GM15510 (cell line): ENCODE results near the gene CPA4.
A peak's percentile ranks its signal among the peaks of the same experiment; 100 is the strongest.

Experiments
- POLR2A ChIP-seq: IDR thresholded peaks from 3 replicates; pipeline ENCODE4 v1.6.1; 2011; ENCODE audit warnings: borderline replicate concordance; ENCODE audit not compliant: insufficient read length; ENCODE audit errors: extremely low read depth

CPA4 gene

DNA sequence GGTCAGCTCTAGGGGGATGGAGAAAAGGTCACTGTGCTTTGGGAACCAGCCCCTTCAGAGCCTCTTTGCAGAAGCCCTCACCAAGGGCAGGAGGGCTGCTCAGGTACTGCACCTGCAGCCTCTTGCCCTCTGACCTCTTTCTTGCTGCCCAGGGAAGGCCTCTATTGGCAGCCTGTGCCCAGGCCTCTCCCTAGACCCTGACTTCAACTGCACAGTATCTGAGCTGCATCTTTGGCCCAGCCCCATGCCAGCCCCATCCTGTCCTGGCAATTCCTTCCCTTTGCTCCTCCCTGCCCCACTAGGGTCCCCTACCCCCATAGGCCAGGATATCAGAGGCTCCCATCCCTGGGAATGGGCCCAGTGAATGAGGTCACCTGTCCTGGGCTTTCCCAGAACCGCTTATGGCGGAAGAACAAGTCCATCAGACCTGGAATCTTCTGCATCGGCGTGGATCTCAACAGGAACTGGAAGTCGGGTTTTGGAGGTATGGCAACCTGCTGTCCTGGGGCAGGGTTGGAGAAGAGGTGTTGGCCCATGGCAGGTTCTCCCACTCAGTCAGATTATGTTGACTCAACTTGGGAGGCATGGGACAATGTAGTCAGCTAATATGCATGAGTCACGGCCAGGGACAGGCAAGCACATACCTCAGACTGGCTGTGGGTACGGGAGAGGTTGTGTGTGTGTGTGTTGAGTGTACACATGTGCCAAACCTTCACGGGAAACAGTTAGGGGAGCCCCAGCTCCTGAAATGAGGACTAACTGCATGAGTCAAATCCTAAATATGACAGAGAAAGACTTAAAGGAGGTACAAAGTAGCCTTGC lies 70.3 kb downstream of the CPA4 start:
- no peak for TF ChIP-seq POLR2A

DNA sequence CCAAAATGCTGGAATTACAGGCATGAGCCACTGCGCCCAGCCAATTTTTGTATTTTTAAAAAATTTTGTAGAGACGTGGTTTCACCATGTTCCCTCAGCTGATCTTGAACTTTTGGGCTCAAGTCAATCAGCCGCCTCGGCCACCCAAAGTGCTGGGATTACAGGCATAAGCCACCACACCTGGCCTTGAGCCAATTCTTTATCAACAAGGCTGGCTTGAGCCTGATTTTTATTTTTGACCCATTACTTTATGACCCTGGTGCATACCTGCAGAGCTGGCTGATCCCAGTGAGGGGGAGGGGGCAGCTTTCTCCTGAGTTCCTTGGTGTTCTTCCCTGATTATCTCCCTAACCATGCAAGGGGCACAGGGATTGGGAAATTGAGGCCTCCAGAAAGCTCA lies 71.5 kb downstream of the CPA4 start:
- TF ChIP-seq POLR2A = no peak

DNA sequence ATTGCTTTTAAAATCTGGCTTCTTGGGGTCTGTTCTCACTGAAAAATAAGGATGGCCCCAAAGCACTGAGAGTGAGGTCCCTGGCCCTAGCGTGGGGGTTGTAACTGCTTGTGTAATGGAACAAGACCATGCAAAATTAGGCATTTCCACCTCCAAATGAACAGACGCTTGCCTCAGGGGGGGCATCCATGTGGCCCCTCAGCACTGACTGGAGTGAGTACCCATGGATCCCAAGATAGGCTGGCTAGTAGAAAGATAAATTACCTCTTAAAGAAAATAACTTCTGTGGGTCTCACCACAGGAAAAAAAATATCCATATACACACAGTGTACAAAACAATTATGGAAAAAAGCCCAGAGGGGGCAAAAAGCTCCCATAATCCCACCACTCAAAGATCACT lies 72.1 kb downstream of the CPA4 start:
- no peak for TF ChIP-seq POLR2A

DNA sequence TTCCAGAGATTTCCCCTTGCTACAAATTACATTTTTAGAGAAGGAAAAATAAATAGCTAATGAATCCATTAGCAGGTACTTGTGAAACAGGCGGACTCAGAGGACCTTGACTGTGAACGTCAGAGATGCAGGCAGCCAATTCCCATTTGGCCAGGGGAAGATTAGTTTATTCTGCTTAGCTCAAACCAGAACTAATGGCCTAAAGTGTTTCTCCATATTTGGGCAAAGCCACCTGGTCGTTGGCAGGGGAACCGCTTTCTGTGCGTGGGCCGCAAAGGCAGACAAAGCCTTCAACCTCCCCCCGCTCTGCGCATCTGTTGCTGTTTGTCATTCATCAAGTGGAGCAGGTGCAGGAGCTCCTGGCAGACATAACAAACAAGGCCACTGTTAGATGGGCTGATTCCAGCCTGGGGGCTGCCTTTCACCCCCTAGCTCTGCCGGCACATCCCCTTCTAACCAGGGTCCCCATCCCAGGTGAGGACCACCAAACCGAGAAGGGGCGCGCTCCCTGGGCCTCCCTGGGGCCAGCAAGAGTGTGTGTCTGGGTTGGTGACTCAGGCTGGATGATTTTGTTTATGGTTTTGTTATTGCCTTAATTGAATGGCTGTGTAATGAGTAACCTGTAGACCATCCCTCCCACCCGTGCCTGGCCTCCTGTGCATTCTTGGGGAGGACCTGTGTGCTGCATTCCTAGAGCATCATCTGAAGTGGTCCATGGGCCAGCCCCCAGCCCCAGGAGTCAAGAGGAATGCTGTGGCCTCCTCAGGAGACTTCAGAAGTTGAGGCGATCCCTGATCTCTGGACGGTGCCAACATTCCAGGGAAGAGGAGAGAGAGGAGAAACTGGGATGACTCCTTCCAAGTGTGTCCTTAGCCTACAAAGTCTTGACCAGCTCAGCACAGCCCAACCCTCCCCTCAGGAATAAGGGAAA lies 72.8 kb downstream of the CPA4 start:
- peak; percentile 43 for TF ChIP-seq POLR2A

DNA sequence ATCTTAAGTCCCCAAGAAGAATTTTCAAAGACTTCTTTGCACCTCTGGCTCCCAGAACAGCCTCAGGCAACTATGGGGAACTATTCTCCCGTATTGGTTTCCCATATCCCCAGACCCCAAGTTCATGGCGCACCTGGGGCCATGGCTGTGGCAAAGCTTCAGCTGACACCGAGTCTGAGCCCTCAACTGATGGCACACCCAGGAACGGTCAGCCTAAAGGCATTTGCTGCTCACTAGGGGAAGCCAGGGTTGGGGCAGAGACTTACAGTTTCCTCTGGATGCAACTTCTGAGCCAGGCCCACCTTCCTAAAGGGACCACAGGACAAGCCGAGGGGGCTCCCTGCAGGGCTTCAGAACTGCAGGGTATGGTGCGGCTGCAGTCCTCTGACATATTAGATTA lies 73.6 kb downstream of the CPA4 start:
- no peak for TF ChIP-seq POLR2A

DNA sequence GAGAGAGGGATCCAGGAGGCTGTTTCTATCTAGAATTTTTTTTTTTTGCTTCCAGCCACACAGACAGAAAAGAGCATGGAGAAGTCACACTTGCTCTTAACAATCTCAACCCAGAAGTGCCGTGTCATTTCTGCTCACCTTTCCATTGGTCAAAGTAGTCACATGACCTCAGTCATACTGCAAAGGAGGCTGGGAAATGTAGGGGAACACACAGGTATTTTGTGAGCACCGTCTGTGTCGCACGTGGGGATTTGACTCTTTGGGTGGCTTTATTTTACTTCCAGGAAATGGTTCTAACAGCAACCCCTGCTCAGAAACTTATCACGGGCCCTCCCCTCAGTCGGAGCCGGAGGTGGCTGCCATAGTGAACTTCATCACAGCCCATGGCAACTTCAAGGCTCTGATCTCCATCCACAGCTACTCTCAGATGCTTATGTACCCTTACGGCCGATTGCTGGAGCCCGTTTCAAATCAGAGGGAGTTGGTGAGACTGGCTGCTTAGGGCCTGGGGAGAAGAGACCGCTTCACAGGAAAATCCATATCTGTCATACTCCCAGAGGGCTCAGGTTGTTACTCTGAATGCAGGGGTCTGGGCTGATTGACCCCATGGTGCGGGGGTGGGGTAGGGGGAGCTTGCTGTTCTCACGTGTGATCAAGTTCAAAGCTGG lies 74.3 kb downstream of the CPA4 start:
- no peak for TF ChIP-seq POLR2A

DNA sequence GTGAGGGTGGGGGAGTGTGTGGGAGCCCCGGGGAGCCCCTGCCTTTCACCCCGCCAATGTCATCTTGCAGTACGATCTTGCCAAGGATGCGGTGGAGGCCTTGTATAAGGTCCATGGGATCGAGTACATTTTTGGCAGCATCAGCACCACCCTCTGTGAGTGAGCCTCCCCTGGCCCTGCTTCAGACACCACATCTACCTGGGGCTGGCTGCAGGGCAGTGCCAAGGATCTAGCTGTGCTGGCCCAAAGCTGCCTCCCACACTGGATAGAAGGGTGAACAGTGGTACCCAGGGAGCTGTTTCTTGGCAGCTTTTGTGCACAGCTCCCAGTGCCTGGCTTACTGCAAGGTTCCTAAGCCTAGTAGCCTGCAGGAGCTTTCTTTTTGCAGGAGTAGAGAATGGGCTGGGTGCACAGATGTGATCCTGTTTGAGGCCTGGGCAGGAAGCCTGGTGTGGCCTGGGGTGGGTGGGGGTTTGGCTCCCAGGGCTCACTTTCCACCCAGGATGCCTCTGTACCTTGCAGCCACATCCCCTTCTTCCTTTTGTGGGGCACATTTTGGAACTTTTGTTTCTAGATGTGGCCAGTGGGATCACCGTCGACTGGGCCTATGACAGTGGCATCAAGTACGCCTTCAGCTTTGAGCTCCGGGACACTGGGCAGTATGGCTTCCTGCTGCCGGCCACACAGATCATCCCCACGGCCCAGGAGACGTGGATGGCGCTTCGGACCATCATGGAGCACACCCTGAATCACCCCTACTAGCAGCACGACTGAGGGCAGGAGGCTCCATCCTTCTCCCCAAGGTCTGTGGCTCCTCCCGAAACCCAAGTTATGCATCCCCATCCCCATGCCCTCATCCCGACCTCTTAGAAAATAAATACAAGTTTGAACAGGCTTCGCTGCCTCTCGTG lies 75.1 kb downstream of the CPA4 start:
- TF ChIP-seq POLR2A = no peak

DNA sequence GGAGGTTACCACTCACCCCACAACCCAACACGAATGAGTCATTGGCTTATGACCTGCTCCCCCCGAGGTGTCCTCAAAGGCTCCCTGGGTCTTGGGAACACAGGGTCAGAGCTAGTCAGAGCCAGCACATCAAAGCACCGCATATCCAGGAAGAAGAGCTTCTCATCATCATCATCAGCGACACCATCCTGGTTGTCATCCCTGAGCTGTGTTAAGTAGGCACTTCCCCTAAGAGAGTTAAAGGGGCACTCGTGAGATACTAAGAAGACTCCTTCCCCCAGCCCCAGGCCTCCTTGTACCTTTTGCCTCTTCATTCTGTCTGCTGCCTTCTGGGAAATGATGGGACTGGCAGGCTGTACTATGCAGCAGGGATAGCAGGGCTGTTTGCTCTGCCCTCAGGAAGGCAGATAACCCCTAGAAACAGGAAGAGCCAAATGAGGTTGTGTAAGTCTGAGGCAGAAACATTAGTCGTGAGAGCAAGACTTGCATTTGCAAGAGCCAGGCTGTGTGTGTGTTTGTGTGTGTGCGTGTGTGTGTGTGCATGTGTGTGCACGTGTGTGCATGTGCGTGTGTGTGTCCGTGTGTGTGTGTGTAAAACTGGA lies 76.2 kb downstream of the CPA4 start:
- no peak for TF ChIP-seq POLR2A

DNA sequence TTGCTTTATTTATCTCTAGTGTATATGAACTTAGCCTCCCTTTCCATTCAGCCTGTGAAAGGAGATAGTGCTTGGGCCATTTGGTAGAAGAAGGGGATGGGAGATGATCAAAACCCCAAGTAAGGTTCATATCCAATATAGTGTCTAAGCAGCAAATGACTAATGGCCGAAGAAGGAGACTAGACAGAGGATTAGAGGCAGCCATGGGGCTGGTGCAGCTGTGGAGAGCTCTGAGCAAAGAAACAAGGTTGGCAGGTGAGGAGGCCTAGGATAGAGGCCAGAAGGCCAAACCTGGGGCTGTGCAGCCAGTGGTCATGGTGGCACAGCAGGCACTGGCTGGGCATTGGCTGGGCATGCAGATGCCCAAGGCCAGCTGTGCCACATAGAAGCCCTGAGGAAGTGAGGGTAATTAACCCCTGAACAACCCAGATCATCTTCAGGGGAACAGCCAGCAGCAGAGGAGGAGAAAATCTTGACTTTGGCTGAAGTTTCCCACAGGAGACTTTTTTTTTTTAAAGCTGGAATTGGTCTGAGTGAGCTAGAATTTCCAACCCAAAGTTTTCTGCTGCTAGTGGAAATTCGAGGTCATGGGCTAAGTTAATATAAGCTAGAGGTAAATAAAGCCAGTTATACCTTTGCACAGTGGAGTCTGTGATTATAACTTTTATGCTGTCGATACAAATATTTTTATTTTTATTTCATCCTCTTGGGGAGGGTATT lies 77.0 kb downstream of the CPA4 start:
- TF ChIP-seq POLR2A = no peak

DNA sequence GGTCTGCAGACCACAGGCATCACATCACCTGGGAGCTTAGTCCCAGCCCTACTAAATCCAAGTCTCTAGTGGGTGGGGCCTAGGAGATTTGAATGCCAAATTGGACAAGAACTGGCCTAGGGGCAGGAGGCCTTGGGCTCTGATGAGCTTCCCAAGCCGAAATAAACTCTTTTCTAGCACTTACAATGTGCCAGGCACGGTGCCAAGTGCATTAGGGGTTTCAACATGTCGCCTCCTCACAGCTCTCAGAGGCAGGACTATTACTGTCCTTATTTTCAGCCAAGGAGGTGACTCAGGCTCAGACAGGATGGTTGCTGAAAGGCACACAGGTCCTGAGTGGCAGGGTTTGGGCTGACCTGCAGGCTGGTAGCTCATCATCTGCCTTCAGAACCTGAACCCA lies 78.1 kb downstream of the CPA4 start:
- TF ChIP-seq POLR2A = no peak

DNA sequence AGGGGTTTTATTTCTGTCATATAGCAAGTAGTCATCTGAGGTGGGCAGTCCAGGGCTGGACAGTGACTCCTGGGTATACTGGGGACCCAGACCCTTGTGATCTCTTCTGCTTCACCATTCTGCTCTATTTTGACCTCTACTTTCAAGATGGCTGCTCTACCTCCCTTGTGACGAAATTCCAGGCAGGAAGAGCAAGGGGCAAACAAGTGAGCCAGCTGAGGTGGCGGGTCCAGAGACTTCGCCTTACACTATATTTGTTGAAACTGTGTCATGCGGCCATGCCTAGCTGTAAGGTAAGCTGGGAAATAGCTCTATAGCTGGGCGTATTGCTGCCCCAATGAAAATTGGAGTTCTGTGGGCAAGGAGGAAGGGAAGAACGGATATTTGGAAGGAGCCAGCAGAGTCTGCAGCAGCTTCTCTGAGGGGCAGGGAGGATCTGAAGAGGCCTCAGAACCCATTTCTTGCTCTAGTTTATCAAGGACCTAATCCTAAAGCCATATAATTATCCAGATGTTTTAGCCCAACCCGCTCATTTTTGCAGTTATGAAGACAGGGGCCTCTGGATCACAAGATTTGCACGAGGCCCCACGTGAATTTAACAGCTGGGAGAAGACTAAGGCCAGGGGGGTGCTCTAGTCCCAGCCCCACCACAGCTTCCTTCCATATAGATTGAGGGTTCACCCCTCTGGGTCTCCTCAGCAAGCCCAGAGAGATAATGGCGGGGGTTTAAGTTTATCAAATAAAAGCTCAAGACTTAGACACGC lies 79.6 kb downstream of the CPA4 start:
- TF ChIP-seq POLR2A = no peak
